Right lung (tissue), 5 donors: ENCODE results near the gene KRT81. TPM values are rescaled to one million over a fixed set of nuclear protein-coding genes. Genes with fewer than 3 reads are reported as not detected.
"Not testable (repeated sequence)": the region's sequence is repeated elsewhere in the genome, so short reads cannot be mapped to it uniquely, and the experiment has no call there.

Source experiments
- DNase-seq, 2 donors: peaks; one replicate each; pipeline ENCODE4 v3.0.0-alpha.2; 2013
- polyA plus RNA-seq, 5 donors: library from polyadenylated mRNA; unstranded; fragments of 120-200 nt; gene quantifications; one replicate each; pipeline versions ENCODE4 v1.2.1 to v1.2.3, GENCODE V29; 2013; ENCODE audit warnings: inconsistent platforms in 1 of 5, low replicate concordance in 1 of 5; ENCODE audit not compliant: insufficient read length in 5 of 5, insufficient read depth in 1 of 5

KRT81 gene
- polyA plus RNA-seq, 5 donors = 0.11 to 0.24 (median 0.16) TPM; not detected in 2

GRCh38 chr12:52318241-52318990, 27.1 kb upstream of the KRT81 start:
- DNase-seq = no peak

GRCh38 chr12:52317468-52318052, 26.2 kb upstream of the KRT81 start:
- DNase-seq = no peak

DNA sequence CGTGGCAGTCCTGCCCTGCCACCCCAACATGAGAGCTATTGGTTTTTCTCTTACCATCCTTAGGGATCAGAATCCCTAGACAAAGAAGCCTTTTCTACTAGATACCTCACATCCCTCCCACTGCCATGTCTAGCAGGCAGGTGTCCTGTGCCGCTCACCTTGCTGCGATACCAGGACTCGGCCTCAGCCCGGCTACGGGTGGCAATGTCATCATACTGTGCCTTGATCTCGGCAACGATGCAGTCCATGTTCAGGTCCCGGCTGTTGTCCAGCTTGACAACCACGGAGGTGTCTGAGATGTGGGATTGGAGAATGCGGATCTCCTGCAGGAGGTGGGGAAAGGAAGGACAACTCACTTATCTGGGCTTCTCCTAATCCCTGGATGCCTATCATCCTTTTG, 25.4 kb upstream of the KRT81 start:
- no peak for DNase-seq

- no peak for DNase-seq
Observed at GRCh38 chr12:52316290-52316689, 25.0 kb upstream of the KRT81 start.

- DNase-seq = not testable (repeated sequence)
Observed at GRCh38 chr12:52315721-52316120, 24.4 kb upstream of the KRT81 start.

GRCh38 chr12:52314511-52314910, 23.2 kb upstream of the KRT81 start:
- no peak for DNase-seq

DNA sequence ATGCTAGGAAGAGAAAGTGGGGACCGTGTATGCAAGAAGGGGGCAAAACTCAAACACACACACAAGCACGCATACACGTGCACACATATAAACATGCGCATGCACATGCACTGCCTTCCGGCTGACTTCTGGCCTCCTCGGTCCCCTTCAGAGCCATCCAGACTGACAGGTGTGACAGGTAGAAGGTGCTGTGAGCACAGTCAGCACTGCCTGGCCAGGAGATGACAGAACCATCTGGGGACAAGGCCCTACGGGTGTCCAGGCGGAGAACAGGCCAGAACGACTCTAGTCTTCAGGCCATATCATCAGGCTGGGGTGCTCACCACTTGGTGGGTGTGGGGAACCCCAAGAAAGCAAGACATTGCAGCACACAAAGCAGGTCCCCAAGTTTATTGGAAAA, 22.6 kb upstream of the KRT81 start:
- no peak for DNase-seq

DNA sequence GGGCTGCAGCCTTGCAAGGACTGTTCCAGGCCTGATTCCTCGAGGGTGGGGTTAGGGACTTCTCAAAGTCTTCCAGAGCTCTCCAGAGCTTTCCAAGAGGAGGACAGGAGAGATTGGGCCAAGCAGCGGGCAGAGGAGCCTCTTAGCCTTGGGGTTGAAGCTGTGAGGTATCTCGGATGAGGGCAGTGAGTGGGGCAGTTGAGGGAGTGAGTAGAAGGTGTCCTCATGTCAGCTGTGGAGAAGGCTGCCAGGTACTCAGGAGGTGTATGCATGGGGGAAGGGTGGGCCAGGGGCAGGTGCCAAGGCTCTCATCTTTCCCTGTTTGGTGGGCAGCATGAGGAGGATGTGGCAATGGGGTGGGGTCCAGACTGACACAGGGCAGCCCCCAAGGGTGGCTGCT, 22.1 kb upstream of the KRT81 start:
- no peak for DNase-seq

DNA sequence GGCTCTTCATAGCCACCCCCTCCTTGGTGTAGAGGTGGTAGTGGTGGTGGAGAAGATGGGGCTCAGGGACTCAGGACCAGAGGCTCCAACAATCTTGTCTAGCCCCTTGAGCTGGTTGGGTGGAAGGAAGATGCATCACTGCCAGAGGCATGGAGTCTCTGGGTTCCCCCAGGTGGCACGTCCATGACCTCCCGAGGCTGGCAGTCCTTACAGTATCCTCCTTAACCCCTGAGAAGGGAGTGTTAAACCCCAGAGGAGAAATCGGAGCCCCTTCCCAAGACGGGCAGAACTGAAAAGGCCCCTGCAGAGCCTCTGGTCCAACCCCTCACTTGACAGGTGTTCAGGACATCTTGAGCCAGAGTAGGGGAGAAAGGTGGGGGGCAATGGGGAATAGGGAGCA, 20.8 kb upstream of the KRT81 start:
- DNase-seq = no peak

DNA sequence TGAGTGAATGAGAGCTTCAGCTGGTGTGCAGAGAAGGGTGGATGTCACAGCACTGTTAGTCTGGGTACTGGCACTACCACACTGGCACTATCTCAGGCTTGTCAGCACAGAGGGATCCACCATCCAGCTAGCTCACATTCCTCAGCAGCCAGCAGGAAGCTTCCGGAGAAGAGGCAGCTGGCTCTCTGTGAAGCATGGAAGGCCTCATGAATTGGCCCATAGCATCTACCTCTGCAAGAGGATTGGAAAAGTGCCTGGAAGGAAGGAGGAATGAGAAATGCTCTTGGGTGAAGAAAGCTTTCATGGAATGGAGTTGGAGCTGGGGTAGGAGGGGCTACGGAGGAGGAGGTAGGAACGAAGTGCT, 19.9 kb upstream of the KRT81 start:
- DNase-seq = no peak

- DNase-seq = no peak
Observed at GRCh38 chr12:52310622-52311284, 19.4 kb upstream of the KRT81 start.

- no peak for DNase-seq
Observed at GRCh38 chr12:52308806-52309425, 17.6 kb upstream of the KRT81 start.

GRCh38 chr12:52307836-52308805, 16.8 kb upstream of the KRT81 start:
- DNase-seq = peak; percentile 40

DNA sequence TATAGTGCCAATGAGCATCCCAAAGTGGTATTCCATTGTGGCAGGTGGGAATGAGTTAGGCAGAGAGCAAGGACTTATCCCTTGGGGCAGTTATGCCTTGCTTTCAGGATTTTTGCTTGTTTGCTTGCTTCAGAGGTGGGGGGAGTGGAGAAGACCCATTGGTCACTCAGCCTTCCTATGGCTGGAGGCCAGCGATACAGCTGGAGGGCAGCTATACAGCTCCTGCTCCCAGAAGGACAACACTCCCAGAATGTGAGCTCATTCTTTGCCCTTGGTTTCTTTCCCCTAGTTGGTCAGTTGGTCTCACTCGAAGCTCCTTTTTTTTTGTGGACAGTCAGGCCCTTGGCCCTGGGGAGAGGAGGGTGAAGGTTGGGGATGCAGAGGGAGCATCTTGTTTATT, 15.4 kb upstream of the KRT81 start:
- DNase-seq = peak; percentile 21 to 31

- no peak for DNase-seq
Observed at GRCh38 chr12:52305921-52306705, 14.8 kb upstream of the KRT81 start.

DNA sequence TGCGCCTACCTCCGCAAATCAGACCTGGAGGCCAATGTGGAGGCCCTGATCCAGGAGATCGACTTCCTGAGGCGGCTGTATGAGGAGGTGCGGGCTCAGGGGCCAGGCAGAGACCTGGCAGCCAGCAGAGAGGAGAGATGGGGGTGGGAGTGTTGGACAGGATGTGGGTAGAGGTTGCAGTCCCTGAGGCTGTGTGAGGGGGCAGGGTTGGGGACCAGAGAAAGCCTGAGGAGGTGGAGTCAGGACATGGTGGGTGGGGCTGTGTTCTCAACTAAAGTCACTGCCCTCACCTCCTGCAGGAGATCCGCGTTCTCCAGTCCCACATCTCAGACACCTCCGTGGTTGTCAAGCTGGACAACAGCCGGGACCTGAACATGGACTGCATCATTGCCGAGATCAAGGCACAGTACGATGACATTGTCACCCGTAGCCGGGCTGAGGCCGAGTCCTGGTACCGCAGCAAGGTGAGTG, 13.6 kb upstream of the KRT81 start:
- DNase-seq = not testable (repeated sequence)

- DNase-seq = not testable (repeated sequence)
Observed at GRCh38 chr12:52302242-52302914, 11.0 kb upstream of the KRT81 start.

DNA sequence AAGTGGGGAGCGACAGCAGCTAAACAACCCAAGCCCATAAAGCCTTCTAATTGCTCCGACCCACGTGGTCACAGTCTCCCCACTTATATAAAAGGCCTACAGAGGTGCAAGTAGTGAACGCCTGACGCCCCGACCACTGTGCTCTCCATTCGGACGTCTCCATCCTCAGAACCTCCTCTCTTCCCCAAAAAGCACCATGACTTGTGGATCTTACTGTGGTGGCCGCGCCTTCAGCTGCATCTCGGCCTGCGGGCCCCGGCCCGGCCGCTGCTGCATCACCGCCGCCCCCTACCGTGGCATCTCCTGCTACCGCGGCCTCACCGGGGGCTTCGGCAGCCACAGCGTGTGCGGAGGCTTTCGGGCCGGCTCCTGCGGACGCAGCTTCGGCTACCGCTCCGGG, 10.4 kb upstream of the KRT81 start:
- not testable (repeated sequence) for DNase-seq

- DNase-seq = no peak
Observed at GRCh38 chr12:52300796-52301691, 9.7 kb upstream of the KRT81 start.
